H4 (cell line): ENCODE data around the gene MSANTD7. TPM values are rescaled to one million over a fixed set of nuclear protein-coding genes. Genes with fewer than 3 reads are reported as not detected.
"Not testable (repeated sequence)": the region's sequence is repeated elsewhere in the genome, so short reads cannot be mapped to it uniquely, and the experiment has no call there.

ENCODE experiments used
- DNase-seq: peaks from one replicate; pipeline ENCODE4 v3.0.0-alpha.2; 2015; ENCODE audit warnings: low spot score
- total RNA-seq: library from RNA; depleted of rRNA; stranded (reverse); fragments of >200 nt; shearing (Covaris generic); gene quantifications from 2 replicates; pipeline ENCODE4 v1.2.3, GENCODE V29; 2014; rRNA removed

The MSANTD7 gene, protein sequence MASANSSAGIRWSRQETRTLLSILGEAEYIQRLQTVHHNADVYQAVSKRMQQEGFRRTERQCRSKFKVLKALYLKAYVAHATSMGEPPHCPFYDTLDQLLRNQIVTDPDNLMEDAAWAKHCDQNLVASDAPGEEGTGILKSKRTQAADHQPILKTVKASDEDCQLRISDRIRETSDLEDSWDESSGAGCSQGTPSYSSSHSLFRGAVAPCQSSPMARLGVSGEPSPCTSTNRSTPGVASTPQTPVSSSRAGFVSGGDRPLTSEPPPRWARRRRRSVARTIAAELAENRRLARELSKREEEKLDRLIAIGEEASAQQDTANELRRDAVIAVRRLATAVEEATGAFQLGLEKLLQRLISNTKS
- total RNA-seq: 17.5 and 18.4 TPM in 2 replicates

DNA sequence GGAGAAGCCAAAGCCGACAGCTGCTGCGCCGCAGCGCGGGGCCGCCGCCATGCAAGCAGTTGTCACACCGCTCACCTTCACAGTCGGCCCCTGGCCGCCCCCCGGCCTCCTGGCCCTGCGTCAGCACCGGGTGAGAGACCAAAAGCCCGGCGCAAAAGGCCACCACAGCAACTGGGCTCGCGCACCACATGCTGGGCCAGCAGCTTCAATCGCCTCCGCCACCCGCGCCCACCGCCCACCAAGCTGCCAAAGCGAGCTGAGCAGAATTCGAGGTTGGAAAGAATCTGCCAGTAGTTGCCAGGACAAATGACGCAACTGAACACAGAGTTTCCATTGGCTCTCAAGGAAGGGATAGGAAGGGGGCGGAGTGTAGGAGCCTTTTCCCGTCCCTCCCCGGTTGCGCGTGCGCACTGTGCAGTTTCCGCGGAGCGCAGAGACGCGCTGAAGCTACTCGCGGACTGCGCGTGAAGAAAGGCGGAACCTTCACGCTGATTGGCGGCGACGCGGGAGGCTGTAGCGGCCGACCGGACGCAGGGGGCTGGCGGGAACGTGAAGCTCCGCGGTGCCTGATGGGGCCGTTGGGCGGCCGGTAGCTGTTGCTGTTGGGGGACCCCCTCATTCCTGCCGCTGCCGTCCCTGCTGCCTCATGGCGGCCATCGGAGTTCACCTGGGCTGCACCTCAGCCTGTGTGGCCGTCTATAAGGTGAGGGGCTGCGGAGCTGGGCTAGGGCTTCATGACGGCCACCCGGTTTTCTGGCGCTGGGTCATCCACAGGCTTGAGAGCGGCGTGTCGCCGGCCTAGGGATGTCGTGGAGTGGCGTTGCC is at the start of gene MSANTD7, which contains the start of the genes CDNF and HSPA14:
MSANTD7 (plus strand) TSS at position 550 of the 825 bp plus-strand sequence. CDS start 3,979 bp downstream, outside the sequence.
CDNF (minus strand) TSS at position 281 of the 825 bp plus-strand sequence; CDS start at position 190, 91 bp downstream.
HSPA14 (plus strand) TSS at position 550 of the 825 bp plus-strand sequence; CDS start at position 647, 97 bp downstream.
- peak; percentile 97 for DNase-seq

DNA sequence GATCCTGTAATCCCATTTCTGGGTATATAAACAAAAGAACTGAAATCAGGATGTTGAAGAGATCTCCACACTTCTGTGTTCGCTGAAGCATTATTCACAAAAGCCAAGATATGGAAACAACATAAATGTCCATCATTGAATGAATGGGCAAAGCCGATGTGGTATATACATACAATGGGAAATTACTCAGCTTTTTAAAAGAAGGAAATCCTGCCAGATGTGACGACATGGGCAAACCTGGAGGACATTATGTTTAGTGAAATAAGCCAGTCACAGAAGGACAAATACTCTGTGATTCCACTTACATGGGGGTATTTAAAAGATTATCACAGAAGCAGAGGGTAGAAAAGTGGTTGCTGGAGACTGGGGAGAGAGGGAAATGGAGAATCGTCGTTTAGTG is 39.5 kb upstream of the MSANTD7 start:
- no peak for DNase-seq

DNA sequence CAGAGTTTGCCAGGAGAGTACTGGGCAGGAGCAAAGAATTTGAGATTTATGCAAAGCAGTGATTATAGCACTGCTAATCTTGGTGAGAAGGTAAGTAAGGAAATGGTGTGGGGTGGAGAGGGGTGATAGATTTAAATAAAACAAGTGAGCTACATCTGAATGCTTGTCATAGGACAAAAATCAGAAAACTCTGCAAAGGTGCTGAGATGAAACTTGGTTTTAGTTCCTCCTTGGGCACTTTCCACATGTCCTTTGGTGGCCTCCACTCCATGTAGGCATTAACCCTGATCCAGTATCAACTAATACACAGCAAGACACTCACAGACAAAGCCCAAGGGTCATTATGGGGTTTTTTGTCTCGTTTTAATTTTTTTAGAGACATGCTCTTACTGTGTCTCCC is 37.7 kb upstream of the MSANTD7 start:
- DNase-seq: no peak

GRCh38 chr10:14801723-14802122 is 36.4 kb upstream of the MSANTD7 start:
- no peak for DNase-seq

- DNase-seq: no peak
Measured at GRCh38 chr10:14803827-14804226, 34.3 kb upstream of the MSANTD7 start.

- DNase-seq: no peak
Measured at GRCh38 chr10:14806318-14806717, 31.8 kb upstream of the MSANTD7 start.

DNA sequence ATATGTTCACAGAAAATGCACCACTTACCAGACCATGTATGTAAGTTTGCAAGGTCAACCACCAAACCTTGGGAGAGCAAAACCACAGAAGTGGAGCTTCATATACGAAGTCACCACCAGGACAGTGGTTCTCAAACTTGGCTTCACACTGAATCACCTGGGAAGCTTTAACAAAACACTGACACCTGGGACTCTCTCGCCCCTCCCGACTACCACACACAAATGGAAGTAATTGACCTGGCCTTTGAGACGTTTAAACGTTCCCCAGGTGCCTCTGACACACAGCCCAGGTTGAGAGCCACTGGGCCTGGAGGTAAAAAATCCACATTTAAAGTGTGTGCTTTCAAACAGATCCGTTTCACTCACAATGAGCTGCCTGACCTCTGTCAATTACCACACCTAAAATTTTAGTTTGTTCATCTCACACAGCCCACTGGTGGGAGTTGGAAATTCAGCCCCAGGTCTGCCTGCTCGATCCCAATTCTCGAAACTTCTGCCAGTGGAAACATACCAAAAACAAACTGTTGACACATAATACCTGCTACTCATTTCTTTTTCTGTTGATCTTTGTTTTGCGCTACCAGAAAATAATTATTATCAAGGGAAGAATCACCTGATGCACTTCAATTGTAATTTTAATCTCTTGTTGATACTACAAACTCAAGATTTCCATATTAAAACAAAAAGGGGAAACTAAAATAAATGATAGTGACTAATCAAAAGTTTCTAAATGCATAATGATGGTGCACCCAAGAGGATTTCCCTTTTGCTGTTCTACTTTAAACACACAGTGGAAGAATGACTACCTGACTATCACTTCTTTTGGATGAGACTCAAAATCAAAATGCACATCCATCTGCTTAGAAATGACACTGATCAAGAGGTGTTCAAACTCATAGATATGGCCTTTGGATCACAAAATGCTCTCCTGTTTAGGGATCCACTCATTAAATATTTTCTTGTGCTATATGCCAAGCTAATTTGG is 26.8 kb upstream of the MSANTD7 start:
- no peak for DNase-seq

DNA sequence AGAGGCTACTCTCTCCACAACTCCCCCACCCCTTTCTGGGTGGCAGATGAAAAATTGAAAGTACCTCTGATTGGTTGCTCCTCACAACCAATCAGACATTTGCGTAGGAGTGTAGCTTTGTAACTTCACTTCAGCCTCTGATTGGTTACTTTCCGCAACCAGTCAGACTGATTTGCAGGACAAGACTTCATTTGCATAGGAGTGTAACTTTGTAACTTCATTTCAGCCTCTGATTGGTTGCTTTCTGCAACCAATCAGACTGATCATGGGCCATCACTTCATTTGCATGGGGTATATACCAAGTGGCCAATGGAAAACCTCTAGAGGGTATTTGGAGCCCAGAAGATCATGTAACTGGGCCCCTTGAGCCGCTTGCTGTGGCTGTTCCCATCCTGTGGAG is 25.8 kb upstream of the MSANTD7 start:
- DNase-seq: peak; percentile 57

DNA sequence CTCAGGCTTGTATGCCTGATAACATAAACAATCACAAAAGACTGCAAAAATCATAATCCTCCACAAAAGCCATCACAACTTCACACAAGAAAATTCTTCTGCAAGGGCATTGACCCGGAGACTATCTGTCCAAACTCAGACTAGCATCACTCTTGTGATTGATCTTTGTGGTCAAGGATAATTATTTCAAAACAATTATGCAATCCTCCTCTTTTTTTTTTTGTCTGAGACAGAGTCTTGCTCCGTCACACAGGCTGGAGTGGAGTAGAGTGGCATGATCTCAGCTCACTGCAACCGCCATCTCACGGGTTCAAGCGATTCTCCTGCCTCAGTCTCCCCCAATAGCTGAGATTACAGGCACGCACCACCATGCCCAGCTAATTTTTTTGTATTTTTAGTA is 22.4 kb upstream of the MSANTD7 start:
- DNase-seq: no peak

DNA sequence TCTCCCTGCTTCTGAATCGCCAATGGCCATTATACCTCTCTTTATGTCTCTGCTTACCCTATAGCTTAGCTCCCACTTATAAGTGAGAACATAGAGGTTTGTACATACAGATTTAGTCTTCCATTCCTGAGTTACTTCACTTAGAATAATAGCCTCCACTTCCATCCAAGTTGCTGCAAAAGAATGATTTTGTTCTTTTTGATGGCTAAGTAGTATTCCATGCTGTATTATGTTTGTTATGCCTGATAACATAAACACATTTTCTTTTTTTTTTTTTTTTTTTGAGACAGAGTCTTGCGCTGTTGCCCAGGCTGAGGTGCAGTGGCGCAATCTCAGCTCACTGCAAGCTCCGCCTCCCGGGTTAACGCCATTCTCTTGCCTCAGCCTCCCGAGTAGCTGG is 21.4 kb upstream of the MSANTD7 start:
- not testable (repeated sequence) for DNase-seq

DNA sequence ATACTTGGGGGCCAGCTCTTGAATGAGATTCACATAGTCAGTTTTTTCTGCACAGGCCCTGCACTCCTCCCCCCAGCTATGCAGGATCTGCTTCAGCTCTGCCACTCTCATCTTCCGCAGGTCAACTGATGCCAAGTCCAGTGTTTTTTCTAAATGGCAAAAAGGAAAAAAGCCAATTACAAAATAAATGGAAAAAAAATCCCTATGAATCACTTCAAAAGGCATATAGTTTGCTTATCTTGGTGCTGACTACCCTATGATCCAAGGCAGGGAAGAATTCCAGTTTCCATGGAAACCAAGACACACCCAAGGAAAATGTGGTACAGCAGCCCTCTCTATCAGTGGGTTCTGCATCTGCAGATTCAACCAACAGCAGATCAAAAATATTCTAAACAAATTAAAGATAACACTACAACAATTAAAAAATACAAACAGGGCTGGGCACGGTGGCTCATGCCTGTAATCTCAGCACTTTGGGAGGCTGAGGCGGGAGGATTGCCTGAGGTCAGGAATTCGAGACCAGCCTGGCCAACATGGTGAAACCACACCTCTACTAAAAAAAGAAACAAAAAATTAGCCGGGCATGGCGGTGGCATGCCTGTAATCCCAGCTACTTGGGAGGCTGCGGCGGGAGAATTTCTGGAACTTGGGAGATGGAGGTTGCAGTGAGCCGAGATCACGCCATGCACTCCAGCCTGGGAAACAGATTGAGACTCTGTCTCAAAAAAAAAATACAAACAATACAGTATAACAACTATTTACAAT is 17.9 kb upstream of the MSANTD7 start:
- peak; percentile 50 for DNase-seq

GRCh38 chr10:14820775-14821154 is 17.3 kb upstream of the MSANTD7 start:
- DNase-seq: peak; percentile 68

DNA sequence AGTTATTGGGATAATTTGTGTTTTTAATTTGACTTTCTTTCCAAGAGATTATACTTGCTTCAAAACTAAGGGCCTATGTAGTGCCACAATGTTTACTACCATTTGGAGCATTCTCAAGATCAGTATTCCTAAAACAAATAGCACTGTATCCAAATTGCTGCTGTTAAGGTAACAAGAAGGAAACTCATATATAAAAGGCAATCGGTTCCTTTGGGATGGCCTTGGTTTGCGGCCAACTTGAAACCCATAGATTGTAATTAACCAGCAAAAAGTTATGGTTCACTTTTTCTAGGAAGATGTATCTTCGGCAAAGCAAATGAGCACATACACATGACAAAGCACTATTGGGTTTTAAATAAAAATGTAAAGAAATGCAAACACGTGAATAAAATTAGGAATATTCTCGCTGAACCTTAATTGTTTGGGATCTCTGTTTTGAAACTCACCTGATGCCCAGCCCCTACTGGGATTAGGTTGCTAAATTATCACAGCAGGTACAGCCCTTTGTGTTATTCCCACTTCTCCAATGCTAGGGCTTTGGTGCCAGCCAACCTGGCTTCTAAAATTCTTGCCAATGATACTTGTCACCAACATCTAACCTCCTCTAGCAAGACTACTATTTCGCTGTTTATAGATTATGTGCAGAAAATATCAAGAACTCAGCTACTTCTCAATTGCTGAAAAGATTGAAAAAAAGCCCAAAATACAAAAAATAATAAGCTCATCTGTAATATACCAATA is 16.3 kb upstream of the MSANTD7 start:
- no peak for DNase-seq

GRCh38 chr10:14822879-14823755 is 15.0 kb upstream of the MSANTD7 start:
- DNase-seq: no peak

DNA sequence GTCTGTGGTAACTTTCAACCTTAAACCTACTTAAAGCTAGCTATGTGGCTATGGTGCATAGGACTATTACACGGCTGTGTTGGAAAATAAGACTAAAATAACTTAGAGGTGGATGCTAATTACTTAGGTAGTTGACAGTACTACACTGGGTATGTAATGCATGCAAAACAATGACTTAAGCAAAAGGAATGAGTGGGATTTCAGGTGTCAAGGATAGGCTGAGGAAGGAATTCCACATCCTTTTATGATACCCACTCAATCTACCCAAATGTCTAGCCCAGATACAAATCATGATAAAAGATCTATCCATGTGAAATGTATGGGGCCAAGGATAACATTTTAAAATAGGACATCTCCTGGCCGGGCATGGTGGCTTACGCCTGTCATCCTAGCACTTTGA is 14.1 kb upstream of the MSANTD7 start:
- no peak for DNase-seq

DNA sequence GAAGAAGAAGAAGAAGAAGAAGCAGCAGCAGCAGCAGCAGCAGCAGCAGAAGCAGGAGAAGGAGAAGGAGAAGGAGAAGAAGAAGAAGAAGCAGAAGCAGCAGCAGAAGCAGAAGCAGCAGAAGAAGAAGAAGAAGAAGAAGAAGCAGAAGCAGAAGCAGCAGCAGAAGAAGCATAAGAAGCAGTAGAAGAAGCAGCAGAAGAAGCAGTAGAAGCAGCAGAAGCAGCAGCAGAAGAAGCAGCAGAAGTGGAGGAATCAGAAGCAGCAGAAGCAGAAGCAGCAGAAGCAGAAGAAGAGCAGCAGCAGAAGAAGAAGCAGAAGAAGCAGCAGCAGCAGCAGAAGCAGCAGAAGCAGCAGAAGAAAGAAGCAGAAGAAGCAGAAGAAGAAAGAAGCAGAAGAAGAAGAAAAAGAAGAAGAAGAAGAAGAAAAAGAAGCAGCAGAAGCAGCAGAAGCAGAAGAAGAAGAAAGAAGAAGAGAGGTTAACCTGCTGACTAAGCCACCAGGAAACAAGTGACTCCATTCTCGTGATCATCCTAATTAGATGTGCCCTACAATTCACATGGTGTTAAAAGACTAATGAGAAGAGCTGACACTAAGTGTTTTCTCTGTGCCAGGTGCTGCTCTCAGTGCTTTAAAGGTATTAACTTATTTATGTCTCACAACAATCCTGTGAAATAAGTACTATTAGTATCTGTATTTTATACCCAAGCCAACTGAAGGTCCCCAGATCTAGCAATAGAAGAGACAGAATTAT is 11.9 kb upstream of the MSANTD7 start:
- DNase-seq: no peak

- no peak for DNase-seq
Measured at GRCh38 chr10:14833106-14833505, 5.0 kb upstream of the MSANTD7 start.

GRCh38 chr10:14836208-14836607 is 1.9 kb upstream of the MSANTD7 start:
- DNase-seq: no peak
